ENCODE data around the gene ZNF613.
"Not testable (repeated sequence)": the region's sequence is repeated elsewhere in the genome, so short reads cannot be mapped to it uniquely, and the experiment has no call there.

DNA sequence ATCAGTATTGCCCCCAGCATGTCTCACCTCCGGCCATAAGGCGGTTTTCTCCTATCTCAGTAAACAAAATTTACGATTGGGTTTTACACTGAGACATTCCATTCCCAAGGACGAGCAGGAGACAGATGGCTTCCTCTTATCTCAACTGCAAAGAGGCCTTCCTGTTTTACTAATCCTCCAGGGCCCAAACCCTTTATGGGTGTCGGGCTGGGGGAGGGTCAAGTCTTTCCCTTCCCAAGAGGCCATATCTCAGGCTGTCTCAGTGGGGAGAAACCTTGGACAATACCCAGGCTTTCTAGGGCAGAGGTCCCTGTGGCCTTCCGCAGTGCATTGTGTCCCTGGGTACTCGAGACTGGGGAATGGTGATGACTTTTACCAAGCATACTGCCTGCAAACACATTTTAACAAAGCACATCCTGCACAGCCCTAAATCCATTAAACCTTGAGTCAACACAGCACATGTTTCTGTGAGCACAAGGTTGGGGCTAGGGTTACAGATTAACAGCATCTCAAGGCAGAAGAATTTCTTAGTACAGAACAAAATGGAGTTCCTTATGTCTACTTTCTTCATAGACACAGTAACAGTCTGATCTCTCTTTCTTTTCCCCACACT, 33.5 kb downstream of the ZNF613 start:
- TF ChIP-seq, protein P1, sequence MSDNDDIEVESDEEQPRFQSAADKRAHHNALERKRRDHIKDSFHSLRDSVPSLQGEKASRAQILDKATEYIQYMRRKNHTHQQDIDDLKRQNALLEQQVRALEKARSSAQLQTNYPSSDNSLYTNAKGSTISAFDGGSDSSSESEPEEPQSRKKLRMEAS (IDR thresholded peaks at IDR 0.05; ENCODE audit: low read depth, low read length): not testable (repeated sequence)
- TF ChIP-seq, protein P2, sequence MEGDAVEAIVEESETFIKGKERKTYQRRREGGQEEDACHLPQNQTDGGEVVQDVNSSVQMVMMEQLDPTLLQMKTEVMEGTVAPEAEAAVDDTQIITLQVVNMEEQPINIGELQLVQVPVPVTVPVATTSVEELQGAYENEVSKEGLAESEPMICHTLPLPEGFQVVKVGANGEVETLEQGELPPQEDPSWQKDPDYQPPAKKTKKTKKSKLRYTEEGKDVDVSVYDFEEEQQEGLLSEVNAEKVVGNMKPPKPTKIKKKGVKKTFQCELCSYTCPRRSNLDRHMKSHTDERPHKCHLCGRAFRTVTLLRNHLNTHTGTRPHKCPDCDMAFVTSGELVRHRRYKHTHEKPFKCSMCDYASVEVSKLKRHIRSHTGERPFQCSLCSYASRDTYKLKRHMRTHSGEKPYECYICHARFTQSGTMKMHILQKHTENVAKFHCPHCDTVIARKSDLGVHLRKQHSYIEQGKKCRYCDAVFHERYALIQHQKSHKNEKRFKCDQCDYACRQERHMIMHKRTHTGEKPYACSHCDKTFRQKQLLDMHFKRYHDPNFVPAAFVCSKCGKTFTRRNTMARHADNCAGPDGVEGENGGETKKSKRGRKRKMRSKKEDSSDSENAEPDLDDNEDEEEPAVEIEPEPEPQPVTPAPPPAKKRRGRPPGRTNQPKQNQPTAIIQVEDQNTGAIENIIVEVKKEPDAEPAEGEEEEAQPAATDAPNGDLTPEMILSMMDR (IDR thresholded peaks at IDR 0.05; ENCODE audit: low read depth, low read length): not testable (repeated sequence)

Measured in NB4 (cell line).